A673 (cell line): ENCODE measurements around the gene MAN2B2.

Source experiments
- CTCF ChIP-seq: fragments of 300-800, 200-600 bp; sonication (generic); conservative IDR thresholded peaks from 2 replicates; pipeline ENCODE4 v1.5.1; 2017; ENCODE audit warnings: low read depth, mild to moderate bottlenecking, antibody characterized with exemption, low read length, moderate library complexity, mixed read lengths
- EZH2 ChIP-seq: fragments of 200-600 bp; sonication (generic); IDR thresholded peaks from 2 replicates; pipeline ENCODE4 v1.6.1; 2017; ENCODE audit warnings: borderline replicate concordance, low read depth, mild to moderate bottlenecking, mixed read lengths, antibody characterized with exemption, low read length; ENCODE audit not compliant: poor library complexity, severe bottlenecking

DNA sequence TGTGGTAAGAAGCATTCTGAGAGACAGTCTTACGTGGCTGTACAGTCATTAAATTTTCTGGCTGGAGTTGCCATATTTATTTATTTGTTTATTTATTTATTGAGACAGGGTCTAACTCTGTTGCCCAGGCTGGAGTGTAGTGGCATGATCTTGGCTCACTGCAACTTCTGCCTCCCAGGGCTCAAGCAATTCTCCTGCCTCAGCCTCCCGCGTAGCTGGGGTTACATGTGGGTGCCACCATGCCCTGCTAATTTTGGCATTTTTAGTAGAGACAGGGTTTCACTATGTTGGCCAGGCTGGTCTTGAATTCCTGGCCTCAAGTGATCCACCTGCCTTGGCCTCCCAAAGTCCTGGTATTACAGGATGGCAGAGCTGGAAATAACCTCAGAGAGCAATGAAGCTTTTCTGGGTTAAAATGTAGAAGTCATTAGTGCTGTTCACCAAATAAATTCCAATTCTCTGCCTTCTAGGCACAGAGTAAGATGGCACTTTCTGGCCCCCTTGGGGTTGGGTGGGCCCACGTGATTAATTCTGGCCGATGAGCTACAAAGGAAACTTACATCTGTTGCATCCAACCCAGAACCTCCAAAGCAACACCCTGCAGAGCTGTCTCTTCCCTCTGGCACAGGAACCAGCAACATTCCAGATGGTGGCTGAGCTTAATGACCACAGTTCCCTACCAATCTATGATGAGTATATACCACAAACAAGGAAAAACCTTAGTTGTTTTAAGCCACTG lies 70.0 kb downstream of the MAN2B2 start:
- TF ChIP-seq CTCF (no peak), EZH2 (no peak)
